GM23338 (cell line): ENCODE results near the gene DUSP9. TPM values are rescaled to one million over a fixed set of nuclear protein-coding genes. Genes with fewer than 3 reads are reported as not detected.
"Not testable (repeated sequence)": the region's sequence is repeated elsewhere in the genome, so short reads cannot be mapped to it uniquely, and the experiment has no call there.

Experiments
- ATAC-seq: fragments of 200-7000 bp; cut with Tn5 transposase; 3 replicates; pipeline ENCODE4 v1.9.1; 2020
- DNase-seq: peaks from one replicate; pipeline ENCODE4 v3.0.0-alpha.2; 2015; ENCODE audit warnings: low spot score
- H2AFZ ChIP-seq: fragments of 200-600 bp; sonication (generic); 2 replicates; pipeline ENCODE4 v1.8.0; 2016; ENCODE audit warnings: antibody characterized with exemption, mild to moderate bottlenecking, moderate library complexity
- H3F3A ChIP-seq: fragments of 200-600 bp; sonication (generic); replicated peaks from 2 replicates; pipeline ENCODE4 v1.8.0; 2017; ENCODE audit warnings: antibody characterized with exemption, mixed run types, low read depth
- H3K27ac ChIP-seq: fragments of 200-600 bp; sonication (generic); 2 replicates; pipeline ENCODE4 v1.6.1; 2016; ENCODE audit warnings: low read depth
- H3K27me3 ChIP-seq: fragments of 200-600 bp; sonication (generic); 2 replicates; pipeline ENCODE4 v1.8.0; 2016; ENCODE audit warnings: mild to moderate bottlenecking, mixed run types, moderate library complexity; ENCODE audit not compliant: insufficient read depth
- H3K36me3 ChIP-seq: fragments of 200-600 bp; sonication (generic); 2 replicates; pipeline ENCODE4 v1.8.0; 2016; ENCODE audit warnings: mild to moderate bottlenecking; ENCODE audit not compliant: insufficient read depth
- H3K4me1 ChIP-seq: fragments of 200-600 bp; sonication (generic); 2 replicates; pipeline ENCODE4 v1.8.0; 2016; ENCODE audit warnings: mild to moderate bottlenecking, moderate library complexity; ENCODE audit not compliant: insufficient read depth
- H3K4me2 ChIP-seq: fragments of 200-600 bp; sonication (generic); 2 replicates; pipeline ENCODE4 v1.7.1; 2017; ENCODE audit warnings: mixed run types
- H3K4me3 ChIP-seq: fragments of 200-600 bp; sonication (generic); 2 replicates; pipeline ENCODE4 v1.6.1; 2016; ENCODE audit warnings: mixed run types
- H3K79me2 ChIP-seq: fragments of 200-600 bp; sonication (generic); replicated peaks from 2 replicates; pipeline ENCODE4 v1.8.0; 2017; ENCODE audit warnings: mild to moderate bottlenecking; ENCODE audit not compliant: insufficient read depth
- H3K9me2 ChIP-seq: fragments of 200-600 bp; sonication (generic); 2 replicates; pipeline ENCODE4 v1.8.0; 2017; ENCODE audit not compliant: insufficient read depth
- H4K20me1 ChIP-seq: fragments of 200-600 bp; sonication (generic); replicated peaks from 2 replicates; pipeline ENCODE4 v1.8.0; 2017; ENCODE audit warnings: mild to moderate bottlenecking; ENCODE audit not compliant: insufficient read depth
- H3K27ac Mint-ChIP-seq: 2 replicates; pipeline ENCODE4 v1.8.0; 2020; ENCODE audit warnings: inconsistent platforms, mild to moderate bottlenecking, moderate library complexity, mixed read lengths
- H3K27me3 Mint-ChIP-seq: 3 replicates; pipeline ENCODE4 v1.8.0; 2022; ENCODE audit warnings: low read depth, mild to moderate bottlenecking, moderate library complexity, mixed read lengths, inconsistent platforms; ENCODE audit not compliant: insufficient read depth, poor library complexity
- H3K36me3 Mint-ChIP-seq: 3 replicates; pipeline ENCODE4 v1.8.0; 2021; ENCODE audit warnings: low read depth, mild to moderate bottlenecking, inconsistent platforms, moderate library complexity, mixed read lengths
- H3K4me1 Mint-ChIP-seq: 3 replicates; pipeline ENCODE4 v1.8.0; 2020; ENCODE audit warnings: mild to moderate bottlenecking, inconsistent platforms, mixed read lengths
- H3K4me3 Mint-ChIP-seq: 3 replicates; pipeline ENCODE4 v1.8.0; 2021; ENCODE audit warnings: moderate library complexity, mild to moderate bottlenecking, inconsistent platforms, mixed read lengths
- H3K9me3 Mint-ChIP-seq: 3 replicates; pipeline ENCODE4 v1.8.0; 2020; ENCODE audit warnings: moderate library complexity, mild to moderate bottlenecking, inconsistent platforms, mixed read lengths
- CREB1 ChIP-seq: fragments of 250-450 bp; sonication (Bioruptor Pico); IDR thresholded peaks from 2 replicates; pipeline ENCODE4 v1.5.0; 2020; ENCODE audit warnings: low read depth, mild to moderate bottlenecking, moderate library complexity
- ETS1 ChIP-seq: IDR thresholded peaks from 2 replicates; pipeline ENCODE4 v1.6.1; 2016; ENCODE audit warnings: antibody characterized with exemption
- JUNB ChIP-seq: IDR thresholded peaks from one replicate; pipeline ENCODE4 v1.6.1; 2016; ENCODE audit warnings: antibody characterized with exemption; ENCODE audit not compliant: unreplicated experiment
- NANOG ChIP-seq: IDR thresholded peaks from 2 replicates; pipeline ENCODE4 v1.6.1; 2016; ENCODE audit warnings: antibody characterized with exemption, borderline replicate concordance
- POLR2AphosphoS5 ChIP-seq: IDR thresholded peaks from 2 replicates; pipeline ENCODE4 v1.6.1; 2016; ENCODE audit warnings: antibody characterized with exemption, low read depth
- REST ChIP-seq: IDR thresholded peaks from one replicate; pipeline ENCODE4 v1.6.1; 2018; ENCODE audit warnings: antibody characterized with exemption; ENCODE audit not compliant: unreplicated experiment
- STAT1 ChIP-seq: IDR thresholded peaks from one replicate; pipeline ENCODE4 v1.6.1; 2016; ENCODE audit warnings: antibody characterized with exemption; ENCODE audit not compliant: unreplicated experiment
- ZNF331 ChIP-seq: fragments of 250-450 bp; sonication (Bioruptor Pico); IDR thresholded peaks from 2 replicates; pipeline ENCODE4 v1.5.0; 2020; ENCODE audit warnings: low read depth, mild to moderate bottlenecking, moderate library complexity
- polyA plus RNA-seq: library from polyadenylated mRNA; unstranded; fragments of >200 nt; fragmentation: Nextera tagmentation; extraction: Ambion mirVana; gene quantifications from 2 replicates; pipeline ENCODE4 v1.2.1, GENCODE V29; 2016
- total RNA-seq: library from RNA; depleted of rRNA; stranded (reverse); fragments of >200 nt; shearing (Covaris generic); gene quantifications from 2 replicates; pipeline ENCODE4 v1.2.3, GENCODE V29; 2014

DUSP9 gene
- total and polyA plus RNA-seq, 2 experiments from 2014 or later: 0.71 to 3.9 TPM

GRCh38 chrX:153697924-153698865, 51.2 kb downstream of the DUSP9 start (continued):
- TF ChIP-seq STAT1: no peak
- no peak for TF ChIP-seq POLR2AphosphoS5
- TF ChIP-seq REST: no peak
- no peak for TF ChIP-seq JUNB
- TF ChIP-seq NANOG: no peak
- TF ChIP-seq ZNF331 (CRISPR knock-in tag): no peak
- no peak for TF ChIP-seq CREB1 (CRISPR knock-in tag)
- TF ChIP-seq ETS1: no peak

GRCh38 chrX:153699210-153699783, 52.3 kb downstream of the DUSP9 start:
- ATAC-seq, H4K20me1 ChIP-seq, H3K9me3 Mint-ChIP-seq, H2AFZ ChIP-seq, H3K4me3 ChIP-seq, H3K4me1 ChIP-seq, H3K4me3 Mint-ChIP-seq, H3K27ac Mint-ChIP-seq, H3K9me2 ChIP-seq, H3K36me3 ChIP-seq, DNase-seq, H3K4me1 Mint-ChIP-seq, H3K27me3 ChIP-seq, H3K27ac ChIP-seq, H3F3A ChIP-seq, H3K27me3 Mint-ChIP-seq, H3K4me2 ChIP-seq, H3K79me2 ChIP-seq: not testable (repeated sequence)
- H3K36me3 Mint-ChIP-seq: peaks cover 31% of the 10 kb centered on the region

- not testable (repeated sequence) for H3K4me3 ChIP-seq, DNase-seq, H3K27ac Mint-ChIP-seq, H3K79me2 ChIP-seq, H3K9me3 Mint-ChIP-seq, ATAC-seq, H3K4me1 ChIP-seq, H3K36me3 ChIP-seq, H3K4me3 Mint-ChIP-seq, H3K9me2 ChIP-seq, H3K27me3 Mint-ChIP-seq, H3F3A ChIP-seq, H3K4me1 Mint-ChIP-seq, H2AFZ ChIP-seq, H3K27me3 ChIP-seq, H3K27ac ChIP-seq, H3K4me2 ChIP-seq, H4K20me1 ChIP-seq
- peaks cover 35% of the 10 kb centered on the region for H3K36me3 Mint-ChIP-seq
Observed at GRCh38 chrX:153699784-153700371, 52.9 kb downstream of the DUSP9 start.
